Activated T-cell treated with anti-CD3 and anti-CD28 coated beads for 48 hours (primary cell): ENCODE measurements around the gene FBXO44.

Source experiments
- DNase-seq: peaks from one replicate; pipeline ENCODE4 v3.0.0-alpha.2; 2020; ENCODE audit warnings: low read depth

The FBXO44 gene

DNA sequence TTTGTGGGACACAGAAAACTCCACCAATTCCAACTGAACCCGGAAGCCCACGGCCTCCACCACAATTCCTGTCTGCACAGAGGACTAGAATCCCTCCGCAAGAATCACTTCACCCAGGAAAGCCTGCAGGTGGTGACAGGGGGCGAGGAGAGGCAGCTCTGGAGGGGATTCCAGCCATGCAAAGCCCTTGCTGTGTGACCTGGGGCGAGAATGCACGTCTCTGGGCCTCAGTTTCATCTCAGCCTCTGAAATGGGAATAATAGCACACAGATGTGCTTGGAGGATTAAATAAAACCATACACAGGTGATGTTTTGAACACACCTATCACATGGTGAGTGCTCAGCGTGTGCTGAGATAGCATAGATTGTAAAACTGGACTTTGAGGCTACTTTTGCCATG lies 14.6 kb upstream of the FBXO44 start:
- no peak for DNase-seq

DNA sequence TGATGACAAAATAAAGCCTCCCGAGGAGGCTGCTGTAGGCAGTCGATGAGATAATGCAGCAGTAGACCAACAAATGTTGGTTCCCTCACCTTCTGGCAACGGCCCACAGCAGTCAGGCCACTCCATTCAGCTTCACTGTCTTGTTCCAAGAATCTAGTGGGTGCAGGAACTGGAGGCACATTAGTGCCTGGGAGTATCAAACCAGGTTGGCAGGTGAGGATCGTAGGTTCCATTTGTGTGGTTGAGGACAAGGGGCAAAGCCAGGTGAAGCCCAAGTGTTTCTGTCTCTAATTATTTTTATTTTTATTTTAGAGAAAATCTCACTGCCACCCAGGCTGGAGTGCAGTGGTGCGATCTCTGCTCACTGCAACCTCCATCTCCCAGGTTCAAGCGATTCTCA lies 13.7 kb upstream of the FBXO44 start:
- DNase-seq, result no peak

DNA sequence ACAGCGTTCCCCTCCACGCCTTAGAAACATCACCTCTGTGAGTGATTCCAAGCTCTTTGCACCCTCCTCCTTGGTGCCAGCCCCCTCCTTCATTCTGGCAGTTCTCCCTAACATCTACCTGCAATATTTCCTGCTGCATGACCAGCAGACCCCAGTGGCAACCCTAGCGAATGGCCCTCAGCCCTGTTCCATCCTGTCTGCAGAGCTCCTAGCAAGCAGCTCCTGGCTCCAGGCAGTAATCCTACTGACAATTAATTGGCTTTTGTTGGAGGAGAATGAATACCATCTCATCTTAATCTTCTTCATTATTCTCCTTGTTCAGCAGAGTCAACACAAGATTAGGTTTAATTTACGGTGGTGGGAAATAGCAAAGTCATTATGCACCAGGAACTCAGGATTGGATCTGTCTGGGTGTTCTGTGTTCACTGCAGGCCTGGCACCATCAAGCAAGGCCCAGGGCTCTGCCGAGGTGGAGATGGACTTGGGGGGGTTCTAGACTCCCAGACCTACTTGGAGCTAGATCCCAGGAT lies 12.8 kb upstream of the FBXO44 start:
- no peak for DNase-seq

DNA sequence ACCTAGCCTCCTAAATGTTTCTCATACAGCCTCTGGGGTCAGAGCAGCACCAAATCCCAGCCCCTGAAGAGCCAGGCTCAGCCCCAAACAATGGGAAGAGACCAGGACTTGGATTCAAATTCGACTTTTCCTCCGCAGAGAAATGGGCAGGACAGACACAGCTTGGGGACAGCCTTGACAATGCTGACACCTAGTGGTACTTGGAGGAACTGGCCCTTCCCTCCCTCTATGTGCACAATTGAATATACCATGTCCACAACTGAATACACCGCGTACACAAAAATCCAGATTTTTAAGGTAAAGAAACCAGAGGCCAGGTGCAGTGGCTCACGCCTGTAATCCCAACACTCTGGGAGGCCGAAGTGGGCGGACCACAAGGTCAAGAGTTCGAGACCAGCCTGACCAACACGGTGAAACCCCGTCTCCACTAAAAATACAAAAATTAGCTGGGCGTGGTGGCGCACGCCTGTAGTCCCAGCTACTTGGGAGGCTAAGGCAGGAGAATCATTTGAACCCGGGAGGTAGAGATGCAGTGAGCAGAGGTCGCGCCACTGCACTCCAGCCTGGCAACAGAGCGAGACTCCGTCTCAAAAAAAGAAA lies 12.2 kb upstream of the FBXO44 start:
- peak; percentile 48 for DNase-seq

DNA sequence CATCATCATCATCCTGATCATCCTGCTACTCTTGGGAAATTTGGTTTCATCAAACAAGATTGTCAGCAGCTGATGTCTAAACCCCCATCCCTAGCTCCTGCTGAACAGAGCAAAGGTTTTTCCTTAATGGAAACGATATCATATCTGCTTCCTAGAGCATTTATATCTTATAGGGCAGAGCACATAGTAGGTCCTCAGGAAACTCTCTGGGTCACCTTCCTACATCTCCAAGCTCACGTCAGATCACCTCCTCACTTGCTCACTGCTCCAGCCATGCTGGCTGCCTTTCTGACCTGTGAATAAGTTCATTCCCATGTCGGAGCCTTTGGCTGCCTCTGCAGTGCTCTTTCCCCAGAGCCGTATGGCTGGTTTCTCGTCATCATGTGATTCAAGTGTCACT lies 10.9 kb upstream of the FBXO44 start:
- DNase-seq, result no peak

DNA sequence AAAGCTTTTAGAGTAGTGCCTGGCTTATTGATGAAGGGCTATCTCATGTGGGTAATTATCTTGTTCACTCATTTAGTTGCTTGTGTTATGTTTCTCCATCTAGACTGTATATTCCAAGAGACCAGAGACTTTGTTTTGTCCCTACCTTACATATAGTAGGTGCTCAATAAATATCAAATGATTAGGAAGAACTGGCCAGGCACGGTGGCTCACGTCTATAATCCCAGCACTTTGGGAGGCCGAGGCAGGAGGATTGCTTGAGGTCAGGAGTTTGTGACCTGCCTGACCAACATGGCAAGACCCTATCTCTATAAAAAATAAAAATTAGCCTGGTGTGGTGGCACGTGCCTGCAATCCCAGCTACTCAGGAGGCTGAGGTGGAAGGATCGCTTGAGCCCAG lies 9.4 kb upstream of the FBXO44 start:
- no peak for DNase-seq

DNA sequence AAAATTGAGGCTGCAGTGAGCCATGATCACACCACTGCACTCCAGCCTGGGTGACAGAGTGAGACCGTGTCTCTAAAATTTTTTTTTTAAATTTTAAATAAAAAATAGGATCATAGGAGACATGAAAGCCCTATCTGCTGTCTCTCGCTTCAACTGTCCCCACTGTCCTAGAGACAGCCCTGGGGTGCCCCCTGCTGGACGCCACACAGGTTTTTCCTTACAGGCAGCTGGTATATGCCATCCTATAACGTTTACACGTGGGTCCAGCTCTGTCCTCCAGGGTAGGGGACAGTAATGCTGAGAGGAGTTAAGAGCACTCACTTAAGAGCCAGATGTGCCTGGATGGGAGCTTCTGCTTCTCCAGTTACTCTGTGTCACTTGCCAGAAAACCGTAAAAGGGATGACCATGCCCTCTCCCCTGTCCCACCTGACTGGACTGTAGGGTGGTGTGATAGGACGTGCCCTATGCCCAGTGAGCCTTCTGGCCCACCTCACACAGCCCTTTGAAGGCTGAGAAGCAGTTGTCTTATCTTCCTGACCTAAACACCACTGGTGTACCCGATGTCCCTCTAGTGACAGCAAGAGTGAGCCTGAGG lies 8.9 kb upstream of the FBXO44 start:
- peak; percentile 74 for DNase-seq

DNA sequence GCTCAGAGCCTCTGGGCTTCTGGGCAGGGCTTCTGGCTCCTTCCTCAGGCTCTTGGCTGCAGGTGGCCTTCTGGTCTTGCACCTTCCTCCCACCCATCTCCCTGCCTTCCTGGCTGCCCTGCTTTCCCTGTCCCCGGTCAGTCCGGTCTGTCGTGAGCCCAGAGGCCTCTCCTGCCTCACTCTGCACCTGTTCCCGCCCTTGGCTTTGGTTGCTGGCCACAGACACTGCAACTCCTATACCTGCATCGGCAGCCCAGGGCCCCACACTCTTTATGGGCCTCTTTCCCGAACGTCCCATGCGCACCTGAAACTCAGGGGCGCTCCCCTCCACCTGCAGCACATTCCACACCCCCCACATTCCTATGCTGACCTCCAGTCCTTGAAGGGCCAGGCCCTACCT lies 8.4 kb upstream of the FBXO44 start:
- no peak for DNase-seq

DNA sequence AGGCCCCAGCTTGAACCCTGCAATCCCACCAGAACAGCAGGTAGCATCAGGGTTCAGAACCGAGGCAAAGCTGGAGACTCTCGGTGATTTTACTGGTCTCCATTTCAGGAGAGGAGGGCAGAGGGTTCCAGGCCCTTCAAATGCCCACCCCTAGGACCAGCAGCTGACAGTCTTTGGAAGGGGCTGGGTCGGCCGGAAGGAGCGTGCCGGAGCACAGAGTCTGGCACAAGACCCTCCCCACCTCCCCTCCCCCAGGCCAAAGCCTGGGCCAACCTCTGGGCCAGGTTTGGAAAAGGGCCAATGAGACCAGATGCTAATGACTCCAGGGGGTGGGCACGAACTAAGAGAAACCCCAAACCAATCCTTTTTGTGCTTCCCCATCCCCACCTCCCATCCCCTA lies 7.3 kb upstream of the FBXO44 start:
- no peak for DNase-seq

DNA sequence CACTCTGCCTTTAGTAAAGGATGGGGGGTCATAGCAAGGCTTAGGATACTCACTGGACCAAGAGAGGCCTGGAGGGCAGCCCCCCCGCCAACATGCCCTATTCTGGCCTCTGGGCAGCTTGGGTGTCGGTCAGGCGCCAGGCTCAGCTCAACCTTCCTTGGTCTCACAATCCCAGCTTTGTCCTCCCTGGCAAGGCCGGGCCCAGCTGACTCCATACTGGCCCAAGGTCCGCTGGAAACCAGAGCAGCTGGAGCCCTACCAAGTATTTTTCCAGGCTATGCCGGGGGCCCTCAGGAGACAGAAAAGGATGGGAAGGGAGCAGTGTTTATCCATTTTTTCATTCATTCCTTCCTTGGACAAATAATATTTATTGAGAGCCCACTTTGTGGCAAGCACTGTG lies 6.6 kb upstream of the FBXO44 start:
- DNase-seq, result no peak

DNA sequence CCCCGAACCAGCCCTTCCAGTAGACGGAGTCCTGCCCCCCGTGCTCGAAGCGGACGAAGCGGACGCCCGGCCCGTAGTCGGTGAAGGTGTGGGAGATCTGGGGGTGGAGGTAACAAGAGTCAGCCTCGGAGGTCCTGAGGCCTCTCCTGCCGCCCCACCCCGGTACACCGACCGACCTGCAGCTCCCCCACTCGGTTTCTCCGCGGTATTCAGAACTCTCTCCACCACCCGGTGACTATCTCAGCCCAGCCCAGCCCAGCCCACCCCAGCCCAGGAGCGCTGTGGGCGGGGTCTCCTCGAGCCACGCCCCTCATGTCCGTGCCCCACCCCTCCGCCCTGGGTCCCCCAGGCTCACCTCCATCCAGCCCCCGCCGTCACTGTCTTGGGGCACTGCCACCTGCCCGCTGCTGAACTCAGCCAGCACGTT lies 5.9 kb upstream of the FBXO44 start:
- DNase-seq, result peak; percentile 41

DNA sequence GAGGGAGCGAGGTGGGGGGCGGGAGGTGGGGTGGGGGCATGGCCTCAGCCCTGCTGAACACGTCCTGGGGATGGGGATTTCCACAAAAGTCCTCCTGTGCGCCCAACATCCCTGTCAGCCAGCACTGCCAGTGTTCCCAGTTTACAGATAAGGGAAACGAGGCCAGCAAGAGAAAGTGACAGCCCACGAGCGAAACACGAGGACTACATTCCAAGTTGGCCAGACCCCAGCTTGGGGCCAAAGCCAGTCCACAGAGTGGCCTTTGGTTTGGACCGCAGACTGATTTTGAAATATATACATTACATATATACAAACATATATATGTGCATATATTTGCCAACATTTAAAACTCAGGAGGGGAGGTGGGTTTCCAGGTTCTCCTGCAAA lies 5.4 kb upstream of the FBXO44 start:
- no peak for DNase-seq

DNA sequence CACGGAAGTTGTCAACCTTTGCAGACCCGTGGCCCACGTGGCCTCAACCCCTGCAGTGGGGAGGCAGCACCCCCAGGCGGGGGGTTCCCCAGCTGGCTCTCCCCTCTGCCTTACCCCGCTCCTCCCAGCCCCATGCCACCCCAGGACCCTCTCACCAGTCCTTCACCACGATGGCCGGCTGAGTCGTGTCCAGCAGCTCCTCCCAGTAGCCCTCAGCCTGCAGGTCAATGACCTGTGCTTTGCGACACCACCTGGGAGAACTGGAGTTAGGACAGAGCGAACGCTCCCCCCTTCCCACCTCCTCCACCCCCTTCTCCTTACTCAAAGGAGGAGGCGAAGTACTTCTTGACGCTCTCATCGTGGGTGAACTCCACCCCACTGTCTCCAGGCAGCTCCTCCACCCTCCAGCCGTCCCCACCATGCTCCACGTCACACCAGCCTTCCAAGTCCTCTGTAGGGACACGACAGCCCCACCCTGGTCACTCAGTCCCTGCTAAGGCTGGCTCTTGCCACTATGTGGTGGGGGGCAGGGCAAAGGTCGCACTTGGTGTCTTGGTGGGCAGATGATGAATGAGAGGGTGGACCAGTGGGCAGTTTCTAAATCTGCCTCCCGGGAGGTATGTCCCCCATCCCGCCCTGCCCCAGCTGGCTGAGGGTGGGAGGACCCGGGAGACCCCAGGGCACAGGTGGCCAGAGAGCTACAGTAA lies 4.9 kb upstream of the FBXO44 start:
- no peak for DNase-seq

DNA sequence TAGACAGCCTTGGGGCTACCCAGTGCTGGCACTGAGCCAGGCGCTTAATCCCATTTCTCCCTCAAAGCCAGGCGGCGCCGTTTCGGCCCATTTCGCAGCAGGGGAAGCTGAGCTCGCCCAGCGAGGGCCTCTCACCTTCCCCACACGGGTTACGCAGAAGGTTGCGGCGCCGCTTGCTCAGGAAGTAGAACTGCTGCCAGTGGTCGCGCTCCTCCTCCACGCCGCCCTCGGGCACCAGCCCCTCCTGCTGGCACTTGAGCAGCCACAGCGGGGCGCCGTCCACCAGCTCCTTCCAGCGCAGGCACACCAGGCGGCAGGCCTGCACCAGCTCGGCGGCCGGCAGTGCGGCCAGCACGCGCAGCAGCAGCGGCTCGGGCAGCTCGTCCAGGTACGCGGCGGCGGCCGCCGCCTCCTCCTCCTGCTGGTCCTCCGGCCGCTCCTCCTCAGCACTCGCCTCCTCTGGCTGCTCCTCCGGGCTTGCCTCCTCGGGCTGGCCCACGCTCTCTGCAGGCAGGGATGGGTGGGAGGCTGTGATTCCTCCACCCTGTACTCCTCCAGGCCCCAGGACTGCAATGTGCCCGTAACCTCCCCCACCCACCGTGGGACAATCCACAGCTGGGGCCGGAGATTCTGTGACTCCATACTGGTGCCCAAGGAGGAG lies 4.2 kb upstream of the FBXO44 start:
- DNase-seq, result peak; percentile 84

DNA sequence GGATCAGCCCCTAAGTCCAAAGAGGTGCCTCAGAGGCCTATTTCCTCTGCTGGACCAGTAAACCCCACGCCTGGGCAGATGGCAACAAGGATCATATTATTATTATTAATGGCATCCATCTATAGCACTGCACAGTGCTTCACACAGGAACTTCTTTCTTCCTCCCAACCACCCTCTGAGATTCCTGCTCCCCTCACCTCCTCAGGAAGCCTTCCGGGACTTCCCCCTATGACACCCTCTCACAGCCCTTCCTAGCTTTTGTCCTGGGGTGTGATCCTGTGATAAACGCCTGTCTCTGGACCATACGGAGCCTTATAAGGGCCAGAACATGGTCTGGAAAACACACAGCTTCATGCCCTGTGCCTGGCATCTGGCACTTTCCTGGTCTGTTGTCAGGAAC lies 3.7 kb upstream of the FBXO44 start:
- no peak for DNase-seq

DNA sequence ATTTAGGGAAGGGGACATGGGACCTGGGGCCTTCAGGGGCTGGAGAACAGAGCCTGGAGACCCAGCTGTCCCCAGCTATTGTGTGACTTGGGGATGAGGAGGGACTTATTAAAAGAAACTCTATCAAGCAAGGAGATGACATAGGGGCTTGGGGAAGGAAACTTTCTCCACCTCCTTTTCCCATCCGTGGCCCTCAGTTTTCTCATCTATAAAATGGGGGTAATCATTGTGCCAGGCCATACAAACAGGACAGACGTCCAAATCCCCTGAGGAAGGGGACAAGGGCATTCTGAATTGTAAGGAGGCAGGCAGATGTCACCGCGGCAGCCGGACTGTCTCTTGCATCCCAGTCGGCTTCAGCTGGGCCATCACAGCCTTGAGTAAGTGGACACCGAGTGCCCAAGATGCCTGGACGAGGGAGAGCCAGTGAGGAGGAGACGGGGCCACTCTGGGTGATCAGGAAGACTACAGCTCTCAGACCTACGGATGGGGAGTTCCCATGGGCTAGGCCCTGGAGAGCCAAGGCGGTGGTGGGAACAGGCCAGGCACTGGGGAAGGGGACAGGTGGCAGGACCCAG lies 2.4 kb upstream of the FBXO44 start:
- DNase-seq, result no peak

DNA sequence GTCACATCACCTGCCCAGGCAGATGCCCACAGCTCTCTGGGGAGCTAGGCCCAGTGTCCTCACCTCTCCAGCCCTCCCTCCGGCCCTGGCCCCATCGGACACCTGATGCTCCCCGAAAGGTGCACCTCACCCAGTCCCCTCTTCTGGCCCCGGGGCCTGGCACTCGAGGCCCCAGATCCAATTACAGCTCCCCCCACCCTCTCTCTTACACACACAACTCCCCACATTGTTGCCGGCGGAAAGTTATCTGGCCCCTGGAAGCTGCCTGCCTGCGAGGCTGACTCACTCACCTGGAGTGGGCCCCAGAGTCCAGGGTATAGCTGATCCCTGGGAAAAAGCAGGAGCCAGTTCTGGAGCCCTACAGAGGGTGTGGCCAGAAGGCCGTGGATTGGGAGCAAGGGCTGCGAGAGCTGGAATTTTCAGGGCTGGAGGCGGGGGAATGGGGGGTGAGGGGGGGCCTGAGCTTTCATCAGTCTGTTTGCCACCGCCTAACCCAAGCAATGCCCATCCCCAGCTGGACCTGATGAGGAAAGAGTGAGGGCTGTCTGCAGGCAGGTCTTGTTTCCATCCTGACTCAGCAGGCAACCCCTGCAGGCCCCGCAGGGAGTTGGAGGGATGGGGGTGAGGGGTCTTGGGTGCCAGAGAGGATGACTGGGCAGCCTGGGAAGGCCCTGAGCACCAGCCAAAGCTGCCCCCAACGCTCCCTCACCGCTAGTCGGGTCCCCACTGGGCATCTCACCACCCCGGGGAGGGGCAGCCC lies 1.4 kb upstream of the FBXO44 start:
- DNase-seq, result no peak

DNA sequence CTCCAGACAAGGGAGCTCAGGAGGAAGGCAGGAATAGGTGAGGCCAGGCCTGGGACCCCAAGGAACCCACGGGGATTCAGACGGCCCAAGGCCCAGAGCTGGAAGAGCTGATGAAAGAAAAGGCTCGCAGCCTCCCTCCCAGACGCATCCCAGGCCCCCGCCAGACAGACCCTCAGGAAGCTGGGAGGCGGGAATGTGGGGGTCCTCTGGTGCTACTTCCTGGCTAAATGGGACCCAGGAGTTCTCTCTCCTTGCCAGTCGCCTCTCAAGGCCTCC lies 878 bp upstream of the FBXO44 start:
- DNase-seq, result no peak

DNA sequence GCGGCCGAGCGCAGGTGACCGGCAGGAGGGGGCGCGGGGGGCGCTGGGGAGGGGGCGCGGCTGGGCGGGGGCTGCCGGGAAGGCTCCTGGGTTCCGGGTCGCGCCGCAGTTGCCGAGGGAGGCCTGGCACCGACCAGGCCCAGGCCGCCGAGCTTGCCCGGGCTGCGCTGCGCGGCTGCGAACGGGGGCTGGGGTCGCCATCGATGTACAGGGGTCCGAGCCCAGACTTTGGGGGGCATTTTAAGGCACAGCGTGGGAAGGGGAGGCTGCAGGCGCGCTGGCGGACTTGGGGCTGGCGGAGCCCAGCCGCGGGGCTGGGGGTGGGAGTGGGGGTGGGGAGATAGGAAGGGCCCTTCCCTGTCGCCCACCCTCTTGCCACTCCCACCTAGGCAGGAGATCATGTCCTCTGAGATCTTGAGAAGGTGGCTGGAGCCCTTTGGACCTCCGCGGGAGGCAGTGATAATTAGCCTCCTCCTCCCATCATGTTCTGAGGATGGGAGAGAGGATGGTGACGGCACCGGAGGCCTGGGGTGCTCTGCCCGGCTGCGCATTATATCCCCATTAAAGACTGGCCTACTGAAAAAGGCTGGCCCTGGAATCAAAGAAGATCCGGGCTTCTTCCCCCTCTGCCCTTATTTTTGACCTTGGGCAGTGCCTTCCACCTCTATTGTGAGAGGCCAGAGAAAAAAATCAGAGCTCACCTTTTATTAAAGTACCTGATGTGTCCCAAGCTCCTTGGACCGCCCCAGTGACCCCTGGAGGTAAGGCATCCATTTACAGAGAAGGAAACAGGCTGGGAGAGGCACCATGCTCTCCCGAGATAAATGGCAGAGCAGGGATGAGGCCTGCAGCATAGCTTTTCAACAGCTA lies 497 bp downstream of the FBXO44 start:
- DNase-seq, result no peak

DNA sequence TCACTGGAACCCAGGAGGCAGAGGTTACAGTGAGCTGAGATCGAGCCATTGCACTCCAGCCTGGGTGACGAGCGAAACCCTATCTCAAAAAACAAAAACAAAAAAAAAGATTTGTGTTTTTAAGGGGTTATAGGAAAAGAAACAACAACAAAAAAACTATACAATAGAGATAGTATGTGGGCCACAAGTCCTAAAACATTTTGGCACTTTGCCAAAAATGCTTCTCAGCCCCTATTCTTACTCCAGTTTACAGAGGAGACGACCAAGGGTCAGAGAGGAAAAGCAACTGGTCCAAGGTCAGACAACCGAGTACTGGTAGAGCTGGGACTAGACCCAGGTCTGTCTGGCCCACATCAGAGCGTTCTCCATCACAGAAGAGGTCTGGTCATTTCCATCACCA lies 3.0 kb downstream of the FBXO44 start:
- no peak for DNase-seq

DNA sequence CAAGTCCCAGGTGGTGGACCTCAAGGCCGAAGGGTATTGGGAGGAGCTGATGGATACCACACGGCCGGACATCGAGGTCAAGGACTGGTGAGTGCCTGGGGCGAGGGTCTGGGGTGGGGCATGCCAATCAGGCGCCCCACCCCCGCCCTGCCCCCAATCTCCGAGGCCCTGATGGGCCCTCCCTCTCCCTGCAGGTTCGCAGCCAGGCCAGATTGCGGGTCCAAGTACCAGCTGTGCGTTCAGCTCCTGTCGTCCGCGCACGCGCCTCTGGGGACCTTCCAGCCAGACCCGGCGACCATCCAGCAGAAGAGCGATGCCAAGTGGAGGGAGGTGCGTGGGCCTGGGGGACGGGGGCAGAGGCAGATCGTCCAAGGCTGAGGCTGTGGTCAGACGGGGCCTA lies 3.9 kb downstream of the FBXO44 start:
- no peak for DNase-seq
